Fibroblast of villous mesenchyme (primary cell): ENCODE measurements around the gene NSUN3. TPM values are rescaled to one million over a fixed set of nuclear protein-coding genes. Genes with fewer than 3 reads are reported as not detected.

Experiments used
- DNase-seq: peaks from one replicate; pipeline ENCODE4 v3.0.0-alpha.2; 2010; ENCODE audit warnings: low read depth
- H3K4me3 ChIP-seq: 2 replicates; pipeline ENCODE4 v1.5.1; 2011; ENCODE audit warnings: low read depth, mild to moderate bottlenecking, low read length
- total RNA-seq: library from RNA; depleted of rRNA; stranded (reverse); fragments of >200 nt; gene quantifications from 2 replicates; pipeline ENCODE4 v1.2.3, GENCODE V29; 2012
- TF ChIP-seq, protein P1 (sequence below): IDR thresholded peaks from 2 replicates; pipeline ENCODE4 v1.5.1; 2012; ENCODE audit warnings: low read depth, mild to moderate bottlenecking, low read length; ENCODE audit not compliant: insufficient read depth

NSUN3 gene
- total RNA-seq, 1 donor: 13.4 TPM

DNA sequence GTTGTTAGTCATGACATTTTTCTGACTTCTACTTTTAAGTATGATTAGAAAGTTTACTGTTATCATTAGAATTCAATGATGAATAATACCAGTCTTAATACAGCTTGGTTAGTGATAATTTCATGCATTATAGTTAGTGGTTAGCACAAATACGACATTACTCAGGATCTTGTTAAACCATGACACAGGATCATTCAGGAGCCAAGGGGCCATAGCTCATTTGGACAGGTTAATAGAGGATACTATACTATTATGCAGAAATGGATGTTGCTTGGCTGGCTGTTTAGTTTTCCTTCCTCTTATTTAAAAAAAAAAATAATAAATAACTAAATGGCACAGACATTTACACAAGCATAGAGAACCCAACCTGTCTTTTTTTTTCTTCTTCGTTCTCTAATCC lies 55.5 kb downstream of the NSUN3 start:
- TF ChIP-seq, protein P1, sequence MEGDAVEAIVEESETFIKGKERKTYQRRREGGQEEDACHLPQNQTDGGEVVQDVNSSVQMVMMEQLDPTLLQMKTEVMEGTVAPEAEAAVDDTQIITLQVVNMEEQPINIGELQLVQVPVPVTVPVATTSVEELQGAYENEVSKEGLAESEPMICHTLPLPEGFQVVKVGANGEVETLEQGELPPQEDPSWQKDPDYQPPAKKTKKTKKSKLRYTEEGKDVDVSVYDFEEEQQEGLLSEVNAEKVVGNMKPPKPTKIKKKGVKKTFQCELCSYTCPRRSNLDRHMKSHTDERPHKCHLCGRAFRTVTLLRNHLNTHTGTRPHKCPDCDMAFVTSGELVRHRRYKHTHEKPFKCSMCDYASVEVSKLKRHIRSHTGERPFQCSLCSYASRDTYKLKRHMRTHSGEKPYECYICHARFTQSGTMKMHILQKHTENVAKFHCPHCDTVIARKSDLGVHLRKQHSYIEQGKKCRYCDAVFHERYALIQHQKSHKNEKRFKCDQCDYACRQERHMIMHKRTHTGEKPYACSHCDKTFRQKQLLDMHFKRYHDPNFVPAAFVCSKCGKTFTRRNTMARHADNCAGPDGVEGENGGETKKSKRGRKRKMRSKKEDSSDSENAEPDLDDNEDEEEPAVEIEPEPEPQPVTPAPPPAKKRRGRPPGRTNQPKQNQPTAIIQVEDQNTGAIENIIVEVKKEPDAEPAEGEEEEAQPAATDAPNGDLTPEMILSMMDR: no peak

DNA sequence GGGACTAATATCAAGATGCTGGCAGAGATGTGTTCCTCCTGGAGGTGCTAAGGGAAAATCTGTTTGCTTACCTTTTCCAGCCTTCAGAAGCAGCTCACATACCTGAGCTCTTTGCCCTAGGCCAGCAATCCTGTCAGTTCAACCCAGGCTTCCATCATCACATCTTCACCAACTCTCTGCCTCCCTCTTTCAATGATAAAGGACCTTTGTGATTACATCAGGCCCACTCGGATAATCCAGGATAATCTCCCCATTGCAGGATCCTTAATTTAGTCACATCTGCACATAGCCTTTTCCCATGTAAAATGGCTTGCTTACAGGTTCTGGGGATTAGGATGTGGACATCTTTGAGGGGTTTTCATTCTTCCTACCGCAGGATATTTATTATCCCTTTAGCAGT lies 58.3 kb downstream of the NSUN3 start:
- no peak for DNase-seq
- H3K4me3 ChIP-seq: no peak overlapping the region
- TF ChIP-seq, protein P1: no peak

More for the DNA sequence above, 55.5 kb downstream of the NSUN3 start:
- no peak overlapping the region for H3K4me3 ChIP-seq
- no peak for DNase-seq

DNA sequence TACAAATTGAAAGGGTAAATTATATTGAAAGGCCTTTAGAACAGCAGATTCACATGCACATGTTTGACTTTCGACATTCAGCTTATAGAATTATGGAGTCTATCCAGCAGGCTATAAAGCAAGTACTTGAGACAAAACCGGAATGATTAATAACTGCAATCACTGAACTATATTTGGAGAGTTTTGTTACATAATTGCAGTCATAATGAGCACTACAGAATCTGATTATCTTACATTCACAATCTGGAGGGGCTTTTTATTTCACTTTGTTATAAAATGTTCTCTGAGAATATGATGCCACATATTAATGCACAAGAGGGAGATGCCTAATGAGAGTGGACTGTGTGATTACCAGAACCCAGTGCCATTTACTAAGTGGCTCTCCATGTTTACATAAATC lies 64.3 kb downstream of the NSUN3 start:
- TF ChIP-seq, protein P1: no peak
- H3K4me3 ChIP-seq: no peak overlapping the region
- DNase-seq: no peak

DNA sequence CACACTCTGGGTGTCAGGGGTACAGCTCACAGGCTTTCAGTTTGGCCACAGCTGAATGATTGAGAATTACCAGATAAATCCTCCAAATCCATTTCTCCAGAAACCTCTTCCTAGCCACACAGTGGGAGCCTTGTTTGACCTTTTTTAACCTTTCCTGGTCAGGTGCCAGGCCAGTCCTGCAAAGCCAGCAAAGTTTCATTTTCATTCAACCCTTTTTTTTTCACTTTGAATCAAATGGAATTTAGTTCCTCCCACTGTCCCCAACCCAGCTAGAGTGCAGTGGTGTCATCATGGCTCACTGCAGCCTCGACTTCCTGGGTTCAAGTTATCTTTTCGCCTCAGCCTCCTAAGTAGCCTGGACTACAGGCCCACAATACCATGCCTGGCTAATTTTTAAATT lies 67.8 kb downstream of the NSUN3 start:
- no peak for DNase-seq
- TF ChIP-seq, protein P1: no peak
- no peak overlapping the region for H3K4me3 ChIP-seq

DNA sequence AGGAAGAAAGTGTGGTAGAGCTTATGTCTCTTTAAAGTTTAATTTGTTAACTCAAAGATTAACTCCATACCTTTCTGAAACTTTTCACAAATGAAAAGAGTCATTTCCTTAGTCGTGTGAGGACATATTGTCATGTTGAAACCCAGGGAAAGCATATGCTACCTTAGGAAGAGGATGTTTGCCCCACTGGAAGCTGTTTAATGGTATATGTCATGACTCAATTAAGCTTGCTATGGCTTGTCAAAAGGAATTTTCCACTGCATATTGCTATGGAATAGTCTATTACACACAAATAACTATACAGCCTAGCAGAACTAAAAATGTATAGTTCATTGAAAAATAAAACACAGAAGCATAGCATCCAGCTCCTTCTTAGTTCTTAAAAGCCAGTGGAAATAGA lies 69.9 kb downstream of the NSUN3 start:
- TF ChIP-seq, protein P1: no peak
- no peak overlapping the region for H3K4me3 ChIP-seq
- DNase-seq: no peak

DNA sequence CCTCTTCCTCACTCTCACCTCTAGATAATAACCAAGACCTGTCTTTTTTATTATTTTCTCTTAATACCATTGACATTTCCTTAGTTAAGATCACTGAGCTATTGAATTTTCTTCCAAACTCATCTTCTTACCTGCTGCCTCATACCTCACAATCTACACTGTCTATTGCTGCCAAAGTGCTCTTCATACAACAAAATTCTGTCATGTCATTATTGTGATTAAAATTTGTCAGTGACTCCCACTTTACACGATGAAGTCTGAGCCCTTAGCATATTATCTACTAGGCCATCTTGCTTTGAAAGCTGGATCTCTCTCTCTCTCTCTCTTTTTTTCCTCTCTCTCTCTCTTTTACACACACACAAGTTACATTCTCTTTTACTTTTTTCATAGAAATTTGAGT lies 73.3 kb downstream of the NSUN3 start:
- DNase-seq: no peak
- TF ChIP-seq, protein P1: no peak

DNA sequence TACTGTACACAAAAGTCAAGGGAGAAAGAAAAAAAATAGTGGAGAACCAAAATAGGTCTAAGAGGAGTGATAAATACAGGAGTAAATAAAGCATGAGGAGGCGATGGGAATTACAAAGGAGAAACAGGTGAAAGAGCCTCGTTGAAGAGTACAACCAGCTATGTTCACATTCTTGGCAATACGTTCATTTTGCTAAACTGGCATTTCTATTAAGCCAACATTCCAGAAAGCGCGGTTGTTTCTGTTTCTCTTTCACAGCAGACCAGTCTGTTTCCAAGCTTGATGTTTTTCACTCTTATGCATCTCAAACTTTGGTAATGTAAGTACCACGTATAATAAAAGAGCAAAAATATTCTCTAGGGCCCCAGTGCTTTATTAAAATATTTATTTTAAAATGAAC lies 74.5 kb downstream of the NSUN3 start:
- no peak overlapping the region for H3K4me3 ChIP-seq
- peak; percentile 21 for DNase-seq
- TF ChIP-seq, protein P1: no peak

More for the DNA sequence above, 73.3 kb downstream of the NSUN3 start:
- no peak overlapping the region for H3K4me3 ChIP-seq
